GM18907 (cell line): ENCODE results near the gene STH.
"Not testable (repeated sequence)": the region's sequence is repeated elsewhere in the genome, so short reads cannot be mapped to it uniquely, and the experiment has no call there.

Experiments used
- ATAC-seq: cut with Tn5 transposase; IDR thresholded peaks from one replicate; pipeline ENCODE4 v1.9.1; 2021; ENCODE audit warnings: mild to moderate bottlenecking, moderate library complexity; ENCODE audit not compliant: unreplicated experiment

STH gene

GRCh38 chr17:45998987-45999899 lies at the start of gene STH:
STH (plus strand) TSS chr17:45999250; CDS start chr17:45999280, 30 bp downstream.
- ATAC-seq = no peak

GRCh38 chr17:45949755-45950320 lies 49.2 kb upstream of the STH start:
- ATAC-seq = no peak

GRCh38 chr17:45950888-45951287 lies 48.2 kb upstream of the STH start:
- no peak for ATAC-seq

- ATAC-seq = no peak
These were observed 47.6 kb upstream of the STH start for GRCh38 chr17:45951403-45951802.

GRCh38 chr17:45951941-45952340 lies 47.1 kb upstream of the STH start:
- ATAC-seq = no peak

GRCh38 chr17:45952814-45953320 lies 46.2 kb upstream of the STH start:
- ATAC-seq = no peak

GRCh38 chr17:45953561-45953960 lies 45.5 kb upstream of the STH start:
- ATAC-seq = no peak

GRCh38 chr17:45954914-45955313 lies 44.1 kb upstream of the STH start:
- ATAC-seq = no peak

- no peak for ATAC-seq
These were observed 43.7 kb upstream of the STH start for GRCh38 chr17:45955326-45955725.

GRCh38 chr17:45956090-45956489 lies 43.0 kb upstream of the STH start:
- no peak for ATAC-seq

- not testable (repeated sequence) for ATAC-seq
These were observed 42.3 kb upstream of the STH start for GRCh38 chr17:45956746-45957145.

- ATAC-seq = no peak
These were observed 40.7 kb upstream of the STH start for GRCh38 chr17:45958307-45958706.

GRCh38 chr17:45958994-45959665 lies 39.9 kb upstream of the STH start:
- no peak for ATAC-seq

- no peak for ATAC-seq
These were observed 38.7 kb upstream of the STH start for GRCh38 chr17:45960311-45960710.

GRCh38 chr17:45961206-45961605 lies 37.8 kb upstream of the STH start:
- no peak for ATAC-seq

GRCh38 chr17:45962221-45962972 lies 36.7 kb upstream of the STH start:
- no peak for ATAC-seq

GRCh38 chr17:45963283-45963682 lies 35.8 kb upstream of the STH start:
- ATAC-seq = no peak

GRCh38 chr17:45963889-45964288 lies 35.2 kb upstream of the STH start:
- no peak for ATAC-seq

GRCh38 chr17:45964634-45965033 lies 34.4 kb upstream of the STH start:
- ATAC-seq = no peak

GRCh38 chr17:45965812-45966211 lies 33.2 kb upstream of the STH start:
- no peak for ATAC-seq
